Right atrium auricular region (tissue), 2 donors: ENCODE results near the gene CACNA1B. TPM values are rescaled to one million over a fixed set of nuclear protein-coding genes. Genes with fewer than 3 reads are reported as not detected.

Experiments used
- DNase-seq: peaks from one replicate; pipeline ENCODE4 v3.0.0-alpha.2; 2019; ENCODE audit warnings: low spot score
- H3K27ac ChIP-seq, 2 donors: fragments of 200-600 bp; sonication (generic); 1 replicate in 1 of 2; 2 replicates in 1 of 2; pipeline ENCODE4 v1.5.1; 2016 to 2019
- H3K27me3 ChIP-seq, 2 donors: fragments of 200-600 bp; sonication (generic); one replicate each; pipeline versions ENCODE4 v1.5.1 to v1.6.0; 2017 to 2019
- H3K36me3 ChIP-seq: fragments of 200-600 bp; sonication (generic); one replicate; pipeline ENCODE4 v1.5.1; 2016
- H3K4me1 ChIP-seq, 2 donors: fragments of 200-600 bp; sonication (generic); one replicate each; pipeline versions ENCODE4 v1.5.1 to v1.6.0; 2017 to 2019
- H3K4me3 ChIP-seq, 2 donors: fragments of 200-600 bp; sonication (generic); 1 replicate in 1 of 2; 2 replicates in 1 of 2; pipeline ENCODE4 v1.5.1; 2017 to 2019; ENCODE audit warnings: mild to moderate bottlenecking in 1 of 2, moderate library complexity in 1 of 2
- H3K9me3 ChIP-seq, 2 donors: fragments of 200-600 bp; sonication (generic); one replicate each; pipeline ENCODE4 v1.5.1; 2019
- CTCF ChIP-seq, 2 donors: fragments of 200-600 bp; sonication (generic); IDR thresholded peaks; one replicate each; pipeline ENCODE4 v1.5.1; 2019; ENCODE audit warnings: antibody characterized with exemption in 2 of 2
- total RNA-seq, 2 donors: library from RNA; depleted of rRNA; stranded (reverse); fragments of >200 nt; gene quantifications; one replicate each; pipeline ENCODE4 v1.1.0, GENCODE V29; 2016

CACNA1B gene
- total RNA-seq, 2 donors from 2014 or later = 0.04 to 0.41 TPM

DNA sequence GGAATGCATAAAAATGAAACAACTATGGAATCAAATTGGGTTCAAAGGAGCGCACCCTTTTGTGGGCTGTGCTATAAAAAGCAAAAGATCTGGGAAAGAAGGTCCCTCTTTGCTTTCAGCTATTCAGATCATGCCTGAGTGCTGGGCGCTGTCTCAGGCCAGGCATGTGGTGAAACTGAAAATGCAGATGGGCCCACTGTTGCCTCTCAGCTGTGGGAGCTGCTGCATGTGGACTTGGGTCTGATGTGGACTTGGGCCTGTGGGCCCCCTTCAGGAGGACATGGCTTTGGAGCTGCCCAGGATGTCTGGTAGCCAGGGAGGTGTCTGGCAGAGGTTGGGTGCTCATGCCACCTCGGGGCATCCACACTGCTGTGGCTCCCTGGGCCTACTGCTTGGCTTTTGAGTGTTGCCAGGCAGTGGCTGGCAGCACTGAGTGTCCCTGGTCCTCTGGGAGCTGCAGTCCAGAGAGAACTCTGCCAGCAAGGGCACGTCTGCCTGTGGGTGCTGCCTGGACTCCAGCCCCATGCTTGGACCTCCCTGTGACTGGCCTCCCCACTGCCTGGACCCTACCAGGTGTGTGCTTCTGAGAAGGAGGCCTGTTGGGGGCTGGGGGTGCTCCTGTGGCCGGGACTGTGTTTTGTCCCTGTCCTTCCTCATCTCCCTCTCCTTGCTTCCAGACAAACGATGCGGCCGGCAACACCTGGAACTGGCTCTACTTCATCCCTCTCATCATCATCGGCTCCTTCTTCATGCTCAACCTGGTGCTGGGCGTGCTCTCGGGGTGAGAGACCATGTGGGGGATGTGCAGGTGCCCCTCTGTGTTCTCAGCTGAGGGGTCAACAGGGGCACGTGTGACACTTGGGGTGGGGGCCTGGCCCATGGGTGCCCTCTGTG, 74.3 kb downstream of the CACNA1B start:
- no peak for DNase-seq
- H3K27me3 ChIP-seq = no peaks in the 10 kb centered on the region
- TF ChIP-seq CTCF (IDR thresholded peaks at IDR 0.05) = no peak
- no peak overlapping the region for H3K4me3 ChIP-seq
- H3K27ac ChIP-seq = no peak overlapping the region
- no peaks in the 10 kb centered on the region for H3K4me1 ChIP-seq
- no peaks in the 10 kb centered on the region for H3K9me3 ChIP-seq
- no peaks in the 10 kb centered on the region for H3K36me3 ChIP-seq

- no peaks in the 10 kb centered on the region for H3K36me3 ChIP-seq
- H3K4me1 ChIP-seq = no peaks in the 10 kb centered on the region
- TF ChIP-seq CTCF (IDR thresholded peaks at IDR 0.05) = no peak
- no peak for DNase-seq
- no peak overlapping the region for H3K27ac ChIP-seq
- H3K9me3 ChIP-seq = no peaks in the 10 kb centered on the region
- H3K4me3 ChIP-seq = no peak overlapping the region
- no peaks in the 10 kb centered on the region for H3K27me3 ChIP-seq
Measured at GRCh38 chr9:137952976-137953666, 75.5 kb downstream of the CACNA1B start.

DNA sequence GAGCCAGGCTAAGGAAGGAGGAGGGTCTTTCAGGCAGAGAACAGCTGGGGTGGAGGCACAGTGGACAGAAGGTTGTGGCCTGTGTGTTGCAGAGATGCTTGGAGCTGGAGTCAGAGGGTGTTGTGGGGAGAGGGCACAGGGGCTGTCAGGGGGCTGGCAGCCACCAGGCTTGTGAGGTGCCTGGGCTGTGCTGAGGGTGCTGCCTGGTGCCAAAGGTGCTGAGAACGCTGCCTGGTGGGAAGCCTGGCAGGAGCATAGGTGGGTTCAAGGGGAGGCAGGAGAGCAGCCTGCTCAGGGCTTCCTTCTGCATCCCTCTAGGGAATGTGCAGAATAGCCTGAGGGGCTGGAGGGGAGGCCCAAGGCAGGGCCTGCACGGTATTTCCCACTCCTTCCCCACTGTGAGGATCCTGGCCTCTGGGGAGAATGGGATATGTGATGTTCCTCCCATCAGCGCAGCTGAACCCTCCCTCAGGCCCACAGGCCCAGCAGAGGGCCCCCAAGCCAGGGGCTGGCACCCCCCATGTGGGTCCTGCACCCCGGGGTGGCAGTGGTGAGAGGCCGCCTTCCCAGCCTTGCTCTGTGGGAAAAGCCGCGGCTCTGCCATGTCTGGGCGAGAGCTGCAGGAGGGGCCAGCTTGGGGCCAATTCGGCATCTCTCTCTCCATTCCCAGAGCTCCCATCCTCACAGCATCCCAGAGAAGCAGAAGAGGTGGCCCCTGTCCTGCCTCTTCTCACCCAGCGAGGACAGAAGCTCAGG, 76.3 kb downstream of the CACNA1B start:
- no peaks in the 10 kb centered on the region for H3K36me3 ChIP-seq
- H3K27me3 ChIP-seq = no peaks in the 10 kb centered on the region
- no peak overlapping the region for H3K4me3 ChIP-seq
- DNase-seq = no peak
- no peaks in the 10 kb centered on the region for H3K9me3 ChIP-seq
- no peaks in the 10 kb centered on the region for H3K4me1 ChIP-seq
- TF ChIP-seq CTCF (IDR thresholded peaks at IDR 0.05) = no peak
- no peak overlapping the region for H3K27ac ChIP-seq

GRCh38 chr9:137955224-137955570, 77.6 kb downstream of the CACNA1B start:
- TF ChIP-seq CTCF (IDR thresholded peaks at IDR 0.05) = no peak
- no peaks in the 10 kb centered on the region for H3K36me3 ChIP-seq
- DNase-seq = no peak
- no peaks in the 10 kb centered on the region for H3K4me1 ChIP-seq
- no peaks in the 10 kb centered on the region for H3K9me3 ChIP-seq
- H3K4me3 ChIP-seq = no peak overlapping the region
- no peaks in the 10 kb centered on the region for H3K27me3 ChIP-seq
- H3K27ac ChIP-seq = no peak overlapping the region

GRCh38 chr9:137955586-137955985, 78.0 kb downstream of the CACNA1B start:
- H3K4me3 ChIP-seq = no peak overlapping the region
- no peak for TF ChIP-seq CTCF (IDR thresholded peaks at IDR 0.05)
- H3K36me3 ChIP-seq = no peaks in the 10 kb centered on the region
- H3K9me3 ChIP-seq = no peaks in the 10 kb centered on the region
- H3K4me1 ChIP-seq = no peaks in the 10 kb centered on the region
- no peak overlapping the region for H3K27ac ChIP-seq
- no peaks in the 10 kb centered on the region for H3K27me3 ChIP-seq
- no peak for DNase-seq
